ENCODE data around the gene AKNA.

The AKNA gene

DNA sequence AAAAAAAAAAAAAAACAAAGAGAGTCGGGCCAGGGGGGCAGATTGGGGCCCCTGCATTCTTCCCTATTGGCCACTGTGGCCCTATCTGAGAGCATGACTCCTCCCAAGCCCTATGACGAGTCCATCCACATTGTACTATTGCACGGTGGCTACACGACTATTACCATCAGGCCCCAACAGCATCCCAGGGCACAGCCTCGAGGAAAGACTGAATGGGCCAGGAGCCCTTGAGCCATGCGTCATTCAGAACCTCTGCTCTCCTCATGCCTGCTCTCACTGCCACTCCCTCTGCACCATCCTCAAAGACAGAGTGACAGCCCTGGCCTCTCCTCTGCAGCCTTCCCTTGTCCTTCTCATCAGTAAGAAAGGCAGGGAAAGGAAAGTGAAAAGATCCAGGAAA lies 85.1 kb downstream of the AKNA start:
- DNase-seq: no peak

DNA sequence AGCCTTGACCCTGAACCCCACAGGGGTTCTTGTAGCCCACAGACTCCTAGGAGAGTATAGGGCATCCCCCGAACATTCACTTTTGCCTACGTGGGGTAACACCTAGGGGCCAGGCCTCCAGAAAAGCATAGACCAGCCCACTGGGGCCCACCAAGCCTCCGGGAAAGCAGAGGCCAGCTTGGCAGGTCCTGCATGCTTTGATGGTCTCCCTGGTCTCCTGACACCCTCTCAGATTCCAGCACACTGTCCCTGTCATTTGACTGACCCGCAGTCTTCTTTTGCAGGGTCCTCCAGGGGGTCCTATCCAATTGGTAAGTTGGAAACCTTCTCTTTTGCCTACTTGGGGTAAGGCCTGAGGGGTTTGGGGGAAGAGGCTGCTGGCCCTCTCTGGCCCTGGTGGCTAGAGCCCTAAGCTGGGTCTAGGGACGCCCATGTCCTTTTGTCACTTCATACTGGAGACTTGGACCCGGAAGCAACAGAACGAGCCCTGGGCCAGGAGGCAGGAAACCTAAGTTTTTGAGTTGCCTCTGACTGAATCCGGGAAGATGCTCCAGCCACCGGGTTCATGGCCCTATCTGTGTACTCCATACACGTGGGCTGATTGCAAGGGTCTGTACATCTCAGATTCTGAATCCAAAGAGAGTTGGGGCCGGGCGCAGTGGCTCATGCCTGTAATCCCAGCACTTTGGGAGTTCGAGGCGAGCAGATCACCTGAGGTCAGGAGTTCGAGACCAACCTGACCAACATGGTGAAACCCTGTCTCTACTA lies 85.8 kb downstream of the AKNA start:
- DNase-seq: no peak

DNA sequence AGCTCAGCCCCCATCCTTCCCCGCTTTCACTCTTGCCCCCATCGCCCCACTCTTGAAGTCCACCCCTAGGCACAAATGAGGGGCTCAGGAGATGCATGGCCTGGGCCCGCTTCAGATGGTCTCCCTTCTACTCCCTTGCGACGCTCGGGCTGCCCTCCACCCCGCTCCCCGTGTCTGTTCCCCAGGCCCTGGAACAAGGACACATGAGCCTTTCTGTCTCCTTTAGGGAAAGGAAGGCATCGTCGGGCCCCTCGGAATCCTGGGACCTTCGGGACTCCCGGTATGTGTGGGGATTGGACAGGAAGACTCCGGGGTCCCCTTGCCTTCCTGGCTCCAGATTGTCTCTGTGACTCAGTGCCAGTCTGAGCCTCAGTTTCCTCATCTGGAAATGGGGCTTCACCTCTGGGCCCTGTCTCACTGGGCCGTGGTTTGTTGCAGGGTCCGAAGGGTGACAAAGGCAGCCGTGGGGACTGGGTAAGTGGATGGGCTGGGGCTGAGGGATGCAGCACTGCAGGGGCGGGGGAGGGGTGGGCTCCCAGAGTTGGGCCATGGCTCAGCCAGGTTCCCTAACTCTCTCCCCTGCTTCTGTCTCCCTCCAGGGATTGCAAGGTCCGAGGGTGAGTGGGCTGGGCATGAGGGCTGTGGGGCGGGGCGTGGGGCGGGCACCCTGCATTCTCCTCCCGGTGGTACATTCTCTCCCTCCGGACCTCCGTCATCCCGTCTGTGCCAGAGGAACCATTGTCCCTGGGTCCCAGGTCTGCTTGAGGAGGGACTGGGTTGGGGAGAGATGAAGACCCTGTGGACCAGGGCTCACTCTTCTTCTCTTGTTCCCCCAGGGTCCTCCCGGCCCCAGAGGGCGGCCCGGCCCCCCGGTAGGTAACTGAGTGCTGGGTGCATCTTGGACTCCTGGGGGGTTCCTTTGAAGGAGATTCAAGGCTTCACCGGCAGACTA lies 86.7 kb downstream of the AKNA start:
- no peak for DNase-seq

DNA sequence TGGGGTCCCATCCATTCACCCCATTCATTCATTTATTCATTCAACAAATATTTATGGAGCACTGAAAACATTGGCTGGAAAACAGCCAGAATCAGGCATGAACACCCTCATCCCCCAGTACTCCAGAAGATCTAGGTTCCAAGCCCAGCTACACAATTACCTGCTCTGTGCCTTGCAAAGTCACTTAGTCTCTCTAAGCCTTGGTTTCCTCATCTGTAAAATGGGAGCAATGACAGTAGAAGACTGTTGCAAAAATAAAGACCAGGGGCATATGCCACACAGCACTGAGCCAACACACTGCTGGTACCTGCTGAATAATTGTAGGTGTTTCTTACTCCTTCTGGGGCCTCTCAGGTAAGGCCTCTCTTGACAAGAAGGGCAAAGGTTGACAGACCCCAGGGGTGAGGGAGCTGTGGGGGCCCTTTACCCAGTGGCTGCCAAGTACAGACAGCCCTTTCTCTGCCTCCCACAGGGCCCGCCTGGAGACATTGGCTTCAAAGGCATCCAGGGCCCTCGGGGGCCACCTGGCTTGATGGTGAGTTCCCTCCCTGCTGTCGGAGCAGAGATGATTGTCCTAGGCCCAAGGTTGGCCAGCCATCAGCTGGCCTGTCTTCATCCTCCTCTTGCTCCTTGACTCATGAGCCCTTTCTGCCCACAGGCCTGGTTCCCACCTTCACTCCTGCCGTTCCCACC lies 87.5 kb downstream of the AKNA start:
- DNase-seq: no peak

DNA sequence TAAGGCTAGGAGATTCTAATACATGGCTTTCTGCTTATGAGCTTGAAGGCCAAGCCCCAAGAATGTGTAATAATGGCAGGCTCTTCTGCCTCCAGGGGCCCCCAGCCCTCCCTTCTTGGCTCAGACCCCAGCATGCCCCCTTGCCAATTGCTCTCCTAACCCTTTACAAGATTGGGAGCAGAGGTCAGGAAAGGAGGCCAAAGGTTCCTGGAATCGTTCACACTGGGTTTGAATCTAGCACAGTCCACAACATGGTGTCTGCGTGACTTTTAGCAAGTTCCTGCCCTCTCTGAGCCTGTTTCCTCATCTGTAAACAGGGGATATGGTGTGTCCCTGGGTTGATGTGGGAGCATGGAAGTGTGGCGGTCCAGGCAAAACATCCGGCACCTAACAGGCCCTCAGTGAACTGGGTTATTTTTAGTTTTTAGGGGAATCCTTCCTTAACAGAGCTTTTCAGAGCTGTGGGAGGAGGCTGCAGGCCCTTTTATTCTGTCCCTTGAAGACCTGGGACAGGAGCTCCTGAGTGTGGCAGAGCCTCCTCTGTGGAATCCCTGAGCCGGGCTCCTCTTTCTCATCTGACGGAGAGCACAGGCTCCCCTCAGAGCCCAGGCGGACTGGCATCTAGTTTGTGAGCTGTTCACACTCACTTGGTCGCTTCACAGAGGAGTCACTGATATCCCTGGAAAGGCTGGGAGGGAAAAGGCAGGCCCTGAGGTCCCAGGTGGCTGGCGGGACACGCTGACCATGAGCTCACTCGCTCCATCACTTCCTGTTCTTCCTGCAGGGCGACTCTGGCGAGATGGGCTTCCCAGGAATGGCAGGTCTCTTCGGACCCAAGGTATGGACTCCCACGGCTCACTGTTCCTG lies 88.3 kb downstream of the AKNA start:
- no peak for DNase-seq

DNA sequence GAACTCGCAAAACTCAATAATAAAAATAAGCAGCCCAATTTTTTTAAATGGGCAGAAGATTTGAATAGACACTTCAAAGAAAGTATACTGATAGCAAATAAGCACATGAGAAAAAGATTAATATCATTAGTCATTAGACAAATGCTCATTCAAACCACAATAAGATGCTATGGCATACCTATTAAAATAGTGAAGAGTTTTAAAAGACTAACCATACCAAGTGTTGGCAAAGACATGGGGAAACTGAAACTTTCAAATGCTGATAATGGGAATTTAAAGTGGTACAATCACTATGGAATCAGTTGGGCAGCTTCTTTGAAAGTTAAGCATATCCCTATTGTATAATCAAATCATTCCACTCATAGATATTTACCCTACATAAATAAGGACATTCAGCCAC lies 91.4 kb downstream of the AKNA start:
- DNase-seq: no peak

DNA sequence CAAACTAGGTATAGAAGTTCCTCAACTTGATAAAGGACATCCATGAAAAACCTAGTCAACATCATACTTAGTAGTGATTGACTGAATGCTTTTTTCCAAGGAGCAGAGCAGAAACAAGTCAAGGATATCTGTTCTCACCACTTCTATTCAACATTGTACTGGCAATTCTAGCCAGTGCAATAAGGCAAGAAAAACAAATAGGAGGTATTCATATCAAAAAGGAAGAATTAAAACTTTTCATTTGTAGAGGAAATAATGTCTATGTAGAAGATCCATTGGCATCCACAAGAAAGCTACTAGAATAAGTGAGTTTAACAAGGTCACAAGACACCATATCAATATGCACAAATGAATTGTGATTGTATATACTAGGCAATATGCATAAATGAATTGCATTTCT lies 93.1 kb downstream of the AKNA start:
- DNase-seq: no peak

DNA sequence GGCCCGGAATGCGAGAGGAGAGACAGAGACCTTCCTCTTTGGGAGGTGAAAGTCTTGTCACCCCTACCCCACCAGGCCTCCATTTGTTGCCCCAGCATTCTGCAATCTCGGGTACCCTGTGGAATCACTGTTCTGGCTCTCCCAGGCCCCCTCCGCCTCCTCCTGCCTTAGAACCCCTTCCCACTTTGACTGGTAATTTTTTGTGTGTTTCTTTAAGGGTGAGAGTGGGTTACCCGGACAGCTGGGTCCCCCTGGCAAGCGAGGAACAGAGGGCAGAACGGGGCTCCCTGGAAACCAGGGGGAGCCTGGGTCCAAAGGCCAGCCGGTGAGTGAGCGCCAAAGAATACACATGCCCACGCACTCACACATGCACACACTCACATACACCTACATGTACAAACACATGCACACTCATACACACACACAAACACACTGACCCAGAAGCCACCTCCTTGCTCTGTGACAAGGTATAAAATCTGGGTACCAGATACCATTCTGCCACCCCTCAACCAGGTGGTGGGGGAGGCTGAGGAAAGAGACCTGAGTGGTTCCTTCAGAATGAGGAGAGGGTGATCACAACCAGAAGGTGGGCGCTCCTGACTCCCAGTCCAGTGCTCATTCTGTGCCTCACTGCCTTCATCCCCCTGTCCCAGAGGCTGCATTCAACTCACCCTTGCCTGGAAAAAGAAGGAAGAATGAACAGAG lies 95.7 kb downstream of the AKNA start:
- DNase-seq: no peak

DNA sequence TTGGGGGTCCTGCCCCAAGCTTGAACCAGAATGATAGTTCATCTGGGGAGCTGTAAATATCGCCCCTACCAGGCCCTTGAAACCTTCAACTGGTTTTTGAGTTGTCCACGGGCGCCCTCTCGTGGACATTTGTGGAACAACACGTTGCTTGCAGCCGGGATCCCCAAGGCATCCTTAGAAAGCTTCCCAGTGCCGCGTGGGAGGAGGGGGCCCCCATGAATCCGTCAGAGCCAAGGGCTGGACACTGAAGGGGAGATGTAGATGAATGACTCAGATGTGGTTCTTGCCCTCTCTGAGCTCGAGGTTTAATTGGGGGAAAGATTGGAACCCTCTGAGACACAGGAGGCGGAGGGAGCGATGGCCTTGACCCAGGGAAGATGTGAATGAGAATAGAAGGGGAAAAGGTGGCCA lies 96.7 kb downstream of the AKNA start:
- DNase-seq: peak; percentile 70 to 88 (median 76)

DNA sequence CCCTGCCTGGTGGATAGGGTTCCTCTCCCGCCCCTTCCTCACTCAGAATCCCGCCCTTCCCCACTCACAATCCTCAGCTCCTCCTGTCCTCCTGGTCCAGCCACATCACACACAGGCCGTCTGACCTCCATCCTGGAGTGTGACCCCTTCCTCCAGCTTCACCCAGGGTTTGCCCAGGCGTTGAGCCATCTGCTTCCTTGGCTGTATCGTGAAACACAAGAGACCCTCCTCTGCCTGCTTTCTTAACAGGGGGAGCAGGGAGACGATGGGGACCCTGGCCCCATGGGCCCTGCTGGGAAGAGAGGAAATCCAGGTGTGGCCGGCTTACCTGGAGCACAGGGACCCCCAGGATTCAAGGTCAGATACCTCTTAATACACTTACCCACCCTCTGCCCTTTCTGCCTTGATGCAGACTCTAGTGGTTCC lies 97.2 kb downstream of the AKNA start:
- no peak for DNase-seq

DNA sequence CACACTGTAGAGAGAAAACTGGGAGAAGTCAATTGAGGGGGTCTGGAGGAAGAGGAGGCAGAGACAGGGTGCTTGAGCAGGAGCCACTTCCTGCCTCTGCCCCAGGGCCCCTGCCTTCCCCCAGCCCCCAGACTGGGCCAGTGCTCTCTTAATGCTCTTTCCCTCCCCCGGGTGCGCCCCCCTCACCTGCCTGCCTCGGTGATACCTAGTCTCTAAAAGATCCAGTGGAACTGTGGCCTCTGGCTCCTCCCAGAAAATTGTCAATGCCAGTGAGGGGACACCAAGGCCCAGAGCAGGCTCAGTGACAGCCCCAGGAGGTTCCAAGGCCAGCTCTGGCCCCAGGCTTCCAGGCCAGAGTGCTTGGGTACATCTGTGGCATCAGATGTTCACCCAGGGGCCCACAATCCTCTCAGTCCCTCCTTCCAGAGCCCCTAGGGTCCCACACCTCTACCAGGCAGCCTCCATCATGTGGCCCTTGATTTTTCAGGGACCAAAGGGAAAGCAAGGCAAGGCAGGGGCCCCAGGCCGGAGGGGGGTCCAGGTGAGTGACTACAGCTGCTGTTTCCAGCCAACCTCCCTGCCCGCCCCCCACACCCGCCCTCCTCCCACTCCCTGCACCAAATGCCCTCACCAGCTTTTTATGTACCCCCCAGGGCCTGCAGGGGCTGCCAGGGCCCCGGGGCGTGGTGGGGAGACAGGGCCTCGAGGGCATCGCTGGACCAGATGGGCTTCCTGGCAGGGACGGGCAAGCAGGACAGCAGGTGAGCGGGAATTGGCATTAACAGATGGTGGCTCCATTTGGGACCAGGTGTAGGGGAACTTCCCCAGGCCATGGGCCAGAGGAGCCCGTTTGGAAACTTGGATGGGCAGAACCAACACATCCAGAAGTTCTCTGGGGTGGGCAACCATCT lies 98.0 kb downstream of the AKNA start:
- no peak for DNase-seq

DNA sequence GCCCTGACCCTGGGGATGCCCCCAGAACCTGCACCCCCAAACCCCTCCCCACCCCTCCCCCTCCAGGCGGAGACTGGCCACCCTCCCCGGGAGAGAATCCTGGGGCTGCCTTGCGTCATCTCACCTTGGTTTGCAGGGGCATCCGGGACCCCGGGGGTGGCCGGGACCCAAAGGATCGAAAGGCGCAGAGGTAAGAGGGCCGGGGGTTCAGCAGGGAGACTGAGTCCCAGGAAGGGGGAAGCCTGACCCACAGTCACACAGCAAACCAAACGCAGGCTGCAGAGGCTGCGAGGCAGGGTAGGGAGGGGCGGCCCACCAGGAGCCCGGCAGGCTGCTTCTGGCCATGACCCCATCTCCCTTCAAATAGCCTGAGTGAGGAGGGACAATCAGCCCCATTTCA lies 98.7 kb downstream of the AKNA start:
- no peak for DNase-seq

DNA sequence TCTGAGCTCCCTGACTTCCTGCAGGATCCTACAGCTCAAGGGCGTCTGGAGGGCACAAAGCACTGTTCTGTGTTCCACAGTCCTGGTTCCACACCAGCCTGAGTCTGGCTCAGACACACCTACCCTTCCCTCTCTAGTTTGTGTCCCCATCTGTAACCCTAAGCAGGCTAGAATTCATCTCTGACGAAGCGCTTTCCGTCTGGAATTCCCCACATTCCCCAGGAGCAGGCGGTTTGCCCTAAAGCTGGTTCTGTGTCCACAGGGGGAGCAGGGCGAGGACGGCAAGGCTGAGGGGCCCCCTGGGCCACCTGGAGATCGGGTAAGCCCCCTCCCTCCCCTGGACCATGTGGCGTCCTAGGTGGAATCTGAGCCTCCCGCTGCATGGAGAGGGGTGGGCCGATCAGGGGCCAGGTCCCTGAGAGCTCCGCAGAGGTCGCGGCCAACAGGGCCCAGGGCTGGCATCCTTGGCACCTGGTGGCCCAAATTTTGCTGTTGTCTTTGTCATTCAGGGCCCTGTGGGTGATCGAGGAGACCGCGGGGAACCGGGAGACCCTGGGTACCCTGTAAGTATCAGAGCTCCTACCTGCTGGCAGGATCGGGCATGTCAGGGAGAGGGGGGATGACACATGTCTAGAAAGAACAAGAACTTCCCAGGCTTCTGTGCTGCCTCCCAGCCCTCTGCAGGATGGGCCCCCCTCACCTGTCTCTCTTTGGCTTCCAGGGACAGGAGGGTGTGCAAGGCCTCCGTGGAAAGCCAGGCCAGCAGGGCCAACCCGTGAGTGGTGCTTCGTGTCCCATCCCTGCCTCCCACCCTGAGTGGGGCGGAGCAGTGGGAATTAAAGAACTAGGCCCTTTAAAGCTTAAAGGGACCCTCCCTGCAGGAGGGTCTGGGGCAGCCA lies 99.3 kb downstream of the AKNA start:
- DNase-seq: no peak

DNA sequence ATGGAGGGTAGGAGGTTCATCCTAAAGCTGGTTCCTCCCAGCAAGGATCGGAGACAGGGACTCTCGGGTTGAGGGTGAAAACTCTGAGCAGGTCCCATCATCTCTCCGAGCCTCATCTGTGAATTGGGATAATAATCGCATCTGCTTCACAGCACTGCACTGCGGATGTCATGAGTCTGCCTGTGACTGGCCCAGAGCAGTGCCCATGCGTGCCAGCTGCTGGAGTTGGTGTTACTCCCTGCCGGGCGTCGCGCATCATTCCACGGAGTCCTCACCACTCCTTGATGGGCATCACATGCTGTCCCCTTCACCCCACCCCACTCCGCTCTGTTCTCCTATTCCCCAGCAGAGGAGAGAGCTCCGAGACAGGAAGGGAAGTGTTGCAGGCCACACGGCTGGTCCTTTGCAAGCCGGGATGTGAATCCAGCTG lies 100.0 kb downstream of the AKNA start:
- DNase-seq: no peak

DNA sequence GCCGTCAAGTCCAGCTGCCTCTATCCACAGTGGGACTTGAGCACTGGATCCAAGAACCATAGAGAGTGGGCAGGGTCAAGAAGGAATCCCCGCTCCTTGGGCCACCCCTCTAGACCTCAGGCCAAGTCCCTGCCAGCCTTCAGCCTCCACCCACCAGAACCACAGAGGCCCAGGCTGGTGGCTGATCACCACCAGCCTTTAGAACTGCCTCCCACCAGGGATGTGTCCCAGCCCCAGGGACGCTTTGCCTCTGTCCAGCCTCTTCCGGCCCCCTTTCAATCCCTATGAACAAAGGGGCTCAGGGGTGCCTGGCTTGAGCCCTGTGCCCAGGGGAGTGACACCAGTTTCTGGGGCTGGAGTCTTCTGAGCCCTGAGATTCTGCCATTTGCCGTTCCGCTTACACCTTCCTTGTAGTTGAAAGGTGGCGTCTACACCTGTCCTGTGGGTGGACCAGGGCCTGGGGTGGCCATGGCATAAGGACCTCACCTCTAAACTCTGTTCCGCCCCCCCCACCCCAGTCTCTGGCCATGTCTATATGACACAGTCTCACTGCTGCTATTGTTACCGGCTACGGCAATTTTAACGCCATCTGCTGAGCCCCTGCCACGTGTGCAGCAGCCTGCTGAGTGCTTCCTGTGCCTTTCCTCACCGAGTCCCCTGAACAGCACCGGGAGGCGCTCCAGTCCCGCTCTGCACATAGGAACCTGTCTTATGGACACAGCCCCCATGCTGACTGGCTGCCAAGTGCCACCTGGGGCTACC lies 100.6 kb downstream of the AKNA start:
- no peak for DNase-seq

DNA sequence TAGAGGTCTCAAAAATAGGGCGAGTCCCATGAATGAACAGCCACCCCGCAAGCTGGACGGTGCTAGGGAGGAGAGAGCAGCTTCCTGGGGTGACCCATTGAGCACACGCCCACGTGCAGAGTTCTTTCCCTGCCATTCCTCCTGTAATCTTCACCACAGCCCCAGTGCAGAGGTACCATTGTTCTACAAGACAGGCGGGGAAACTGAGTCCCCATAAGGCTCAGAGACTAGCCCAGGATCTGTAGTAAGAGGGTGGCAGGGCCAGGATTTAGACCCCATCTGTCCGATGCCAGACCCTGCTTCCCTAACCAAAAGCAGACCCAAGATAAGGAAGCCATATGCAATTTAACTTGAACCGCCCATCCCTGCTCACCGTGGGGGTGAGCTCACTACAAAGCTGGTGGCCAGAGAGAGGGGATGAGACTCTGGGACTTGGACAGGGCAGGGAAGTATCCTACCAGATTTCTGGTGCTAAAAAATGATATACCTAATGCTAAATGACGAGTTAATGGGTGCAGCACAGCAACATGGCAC lies 101.6 kb downstream of the AKNA start:
- no peak for DNase-seq

DNA sequence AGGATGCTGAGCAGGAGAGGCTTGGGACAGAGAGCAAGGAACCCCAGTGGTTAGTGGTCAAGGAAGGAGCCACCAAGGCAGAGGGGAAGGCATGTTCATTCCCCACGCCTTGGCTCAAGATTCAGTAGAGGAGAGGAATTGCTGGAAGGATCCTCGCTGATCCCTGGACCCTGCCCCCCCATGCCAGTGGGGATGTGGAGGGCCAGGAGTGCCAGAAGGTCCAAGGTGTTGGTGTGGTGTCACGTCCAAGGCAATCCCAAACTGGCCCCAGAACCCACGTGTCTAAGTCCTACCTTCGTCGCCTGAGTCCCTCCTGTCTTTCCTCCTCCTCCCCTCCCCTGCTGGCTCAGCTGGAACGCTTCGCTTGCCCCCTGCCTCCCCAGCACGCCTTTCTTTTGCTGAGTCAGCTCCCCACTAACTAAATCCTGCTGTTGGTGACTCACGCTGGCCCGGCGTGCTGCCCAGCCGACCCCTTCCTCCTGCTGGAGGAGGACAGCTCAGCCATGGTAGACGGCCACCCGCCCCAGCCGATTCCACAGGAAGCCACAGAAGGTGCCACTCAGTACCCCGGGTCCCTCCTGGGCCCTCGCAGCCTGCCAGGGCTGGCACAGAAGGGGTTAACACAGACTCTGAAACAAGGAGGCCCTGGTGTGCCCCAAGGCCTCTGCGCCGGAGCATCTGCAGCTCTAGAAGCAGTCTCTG lies 102.5 kb downstream of the AKNA start:
- peak; percentile 23 to 58 (median 34) for DNase-seq

Measured in suppressor macrophage (primary cell).